Stimulated activated CD4-positive, alpha-beta T cell treated with anti-CD3 and anti-CD28 coated beads, Interleukin-4, amount 100 ng/mL, for 24 hours (primary cell): ENCODE measurements around the gene ZC3HAV1.

ENCODE experiments used
- DNase-seq: peaks from one replicate; pipeline ENCODE4 v3.0.0-alpha.2; 2020

Gene ZC3HAV1

GRCh38 chr7:139004321-139005090 lies 105.0 kb downstream of the ZC3HAV1 start:
- DNase-seq, result no peak

GRCh38 chr7:138999414-138999813 lies 110.1 kb downstream of the ZC3HAV1 start:
- DNase-seq, result no peak
